NCI-H146 treated with DMSO at 0.1 percent for 48 hours (cell line): Measurements from ENCODE around the gene PRRX2.

ENCODE experiments used
- DNase-seq: peaks from one replicate; lab custom pipeline; 2025; ENCODE audit not compliant: unreplicated experiment; lab: John Stamatoyannopoulos, UW

PRRX2 gene

GRCh38 chr9:129665389-129665775, at the start of gene PRRX2:
PRRX2 (plus strand) TSS chr9:129665647; CDS start chr9:129665868, 221 bp downstream.
- no peak for DNase-seq

DNA sequence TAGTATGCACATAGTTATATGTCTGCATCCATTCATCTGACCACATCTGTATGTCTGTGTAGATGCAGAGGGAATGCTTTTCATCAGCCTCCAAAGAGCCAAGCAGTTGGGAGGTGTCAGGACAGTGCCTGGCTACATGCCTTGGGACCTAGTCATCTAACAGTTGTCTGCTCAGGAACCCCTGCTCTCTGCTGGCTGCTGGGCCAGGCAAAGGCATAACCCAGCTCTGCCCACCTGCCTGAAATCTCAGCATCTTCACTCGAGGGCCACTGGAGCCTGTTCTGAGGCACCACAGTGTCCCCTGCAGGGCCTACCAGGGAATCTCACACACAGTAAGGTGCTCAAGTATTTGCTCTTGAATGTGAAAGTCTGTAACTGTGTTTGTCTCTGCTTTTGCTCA, 48.3 kb upstream of the PRRX2 start:
- no peak for DNase-seq

- DNase-seq = no peak
These were observed 45.4 kb upstream of the PRRX2 start for GRCh38 chr9:129619787-129620668.

- no peak for DNase-seq
These were observed 44.7 kb upstream of the PRRX2 start, which contains the start of gene C9orf50 for GRCh38 chr9:129620669-129621295. C9orf50 (minus strand) TSS chr9:129621101; CDS start chr9:129620574, 527 bp downstream.

- DNase-seq = no peak
These were observed 42.1 kb upstream of the PRRX2 start for GRCh38 chr9:129623331-129623730.

DNA sequence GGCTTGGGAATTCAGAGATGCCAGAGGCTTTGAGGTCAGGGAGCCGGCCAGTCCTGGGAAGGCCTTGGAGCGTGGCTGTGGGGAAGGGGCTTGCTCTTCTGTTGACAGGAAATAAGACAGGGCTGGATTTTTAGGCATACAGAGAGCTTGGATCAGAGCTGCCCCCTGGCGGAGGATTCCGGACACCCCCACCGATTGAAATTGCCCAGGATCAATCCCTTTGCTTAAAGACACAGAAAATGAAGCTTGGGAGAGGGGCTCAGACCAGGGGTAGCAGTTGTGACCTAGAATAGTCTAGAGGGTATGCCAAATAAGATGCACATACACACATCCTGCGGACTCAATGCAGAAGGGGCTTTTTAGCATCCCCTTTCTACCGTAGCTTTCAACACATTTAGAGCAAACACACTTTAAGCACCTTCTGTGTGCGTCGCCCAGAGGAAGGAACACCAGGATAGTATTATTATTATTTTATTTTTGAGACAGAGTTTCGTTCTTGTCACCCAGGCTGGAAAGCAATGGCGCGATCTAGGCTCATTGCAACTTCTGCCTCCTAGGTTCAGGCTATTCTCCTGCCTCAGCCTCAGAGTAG, 41.2 kb upstream of the PRRX2 start:
- DNase-seq = no peak

DNA sequence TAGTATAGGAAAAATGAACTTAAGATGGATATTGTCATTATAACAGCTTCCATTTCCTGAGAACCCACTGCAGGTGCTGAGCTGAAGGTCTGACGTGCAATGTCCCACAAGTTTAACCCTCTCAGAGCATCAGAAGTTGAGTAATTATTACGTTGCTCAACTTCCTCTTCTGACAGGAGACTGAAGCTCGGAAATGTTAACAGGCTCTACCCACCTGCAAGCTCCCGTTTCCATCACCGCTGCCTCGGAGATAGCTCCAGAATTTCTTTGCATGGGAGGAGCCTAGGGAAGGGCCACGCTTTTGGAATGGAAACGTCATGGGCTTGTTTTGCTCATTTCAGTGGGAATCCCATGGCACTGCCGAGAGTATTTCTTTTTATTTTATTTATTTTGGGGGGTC, 40.5 kb upstream of the PRRX2 start:
- DNase-seq = no peak

GRCh38 chr9:129626079-129626624, 39.3 kb upstream of the PRRX2 start, which contains the start of gene NTMT1:
NTMT1 (plus strand) TSS chr9:129626163; CDS start chr9:129632704, 6,541 bp downstream.
- DNase-seq = peak; percentile 26

- no peak for DNase-seq
These were observed 38.7 kb upstream of the PRRX2 start for GRCh38 chr9:129626625-129627284.

- DNase-seq = no peak
These were observed 37.6 kb upstream of the PRRX2 start for GRCh38 chr9:129627556-129628440.

GRCh38 chr9:129628709-129629108, 36.7 kb upstream of the PRRX2 start:
- no peak for DNase-seq

DNA sequence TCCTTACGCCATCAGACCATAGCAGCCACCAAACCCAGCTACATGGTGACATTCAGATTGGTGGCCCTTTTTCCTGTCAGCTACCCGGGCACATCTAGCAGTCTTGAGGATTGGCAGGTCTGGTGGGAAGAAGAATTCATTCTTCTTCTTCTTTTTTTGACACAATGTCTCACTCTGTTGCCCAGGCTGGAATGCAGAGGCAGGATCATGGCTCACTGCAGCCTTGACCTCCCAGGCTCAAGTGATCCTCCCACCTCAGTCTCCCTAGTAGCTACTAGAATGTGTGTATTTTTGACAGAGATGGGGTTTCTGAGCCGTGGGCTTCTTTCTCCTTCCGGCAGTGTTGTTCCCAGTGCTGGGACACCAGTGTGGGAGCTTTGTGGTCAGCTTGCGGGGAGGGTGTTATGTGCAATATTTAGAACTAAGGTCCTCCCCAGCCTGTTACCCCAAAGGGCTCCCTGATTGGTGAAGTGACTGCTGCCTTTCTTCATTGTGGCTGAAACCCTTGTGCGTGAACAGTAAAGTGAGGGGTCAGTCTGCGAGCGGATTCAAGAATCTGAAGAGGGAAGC, 36.1 kb upstream of the PRRX2 start:
- no peak for DNase-seq

GRCh38 chr9:129630967-129631673, 34.3 kb upstream of the PRRX2 start:
- no peak for DNase-seq

- no peak for DNase-seq
These were observed 33.7 kb upstream of the PRRX2 start for GRCh38 chr9:129631674-129632129.

GRCh38 chr9:129632460-129632859, 33.0 kb upstream of the PRRX2 start:
- no peak for DNase-seq

- no peak for DNase-seq
These were observed 32.2 kb upstream of the PRRX2 start for GRCh38 chr9:129633207-129633606.

GRCh38 chr9:129633848-129634247, 31.6 kb upstream of the PRRX2 start:
- no peak for DNase-seq

- no peak for DNase-seq
These were observed 30.1 kb upstream of the PRRX2 start for GRCh38 chr9:129635099-129636065.
